ENCODE results near the gene CCDC66. TPM values are rescaled to one million over a fixed set of nuclear protein-coding genes. Genes with fewer than 3 reads are reported as not detected.

CCDC66 gene
- total RNA-seq, result 15.6 and 18.4 TPM in 2 replicates

DNA sequence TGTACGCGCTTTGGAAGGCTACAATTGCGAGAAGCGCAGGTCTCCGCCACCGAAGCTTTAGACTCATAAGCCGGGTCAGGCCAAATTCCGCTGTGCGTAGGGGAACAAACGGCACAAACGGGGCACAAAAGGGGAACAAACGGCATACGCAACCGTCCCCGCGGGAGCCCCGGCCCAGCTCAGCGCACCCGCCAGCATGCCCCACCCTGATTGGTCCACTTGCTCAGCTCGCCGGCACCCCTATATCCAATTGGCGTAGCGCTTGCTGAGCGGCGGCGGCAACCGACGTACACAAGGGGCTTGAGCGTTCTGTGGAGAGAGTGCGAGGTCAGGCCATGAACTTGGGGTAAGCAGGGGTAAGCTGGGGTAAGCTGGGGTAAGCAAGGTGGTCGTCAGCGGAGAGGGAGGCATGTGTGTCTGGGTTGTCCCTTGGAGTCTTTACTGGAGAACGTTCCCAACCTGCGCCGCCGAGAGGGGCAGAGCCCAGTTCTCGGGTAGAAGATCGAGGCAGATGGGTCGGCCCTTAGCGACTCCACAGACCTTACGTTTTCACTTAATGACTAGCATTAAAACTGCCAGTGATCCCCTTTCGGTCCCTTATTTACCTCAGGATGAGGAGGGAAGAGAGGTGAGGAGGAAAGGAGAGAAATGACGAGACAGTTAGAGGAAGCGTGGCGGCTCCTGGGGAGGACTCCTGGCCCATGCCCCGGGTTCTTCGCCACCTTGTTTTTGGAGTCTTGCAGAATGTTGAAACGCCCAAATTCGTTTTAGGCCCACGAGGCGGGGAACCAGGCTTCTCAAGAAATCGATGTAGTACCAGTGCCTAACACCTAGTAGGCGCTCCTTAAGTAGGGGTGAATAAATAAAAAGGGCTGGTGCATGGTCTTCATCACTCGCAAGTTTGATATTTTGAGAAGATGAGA is at the start of gene CCDC66:
TSS of gene CCDC66 (plus strand) at position 268 of the 923 bp plus-strand sequence. CDS start at position 336, 68 bp downstream.

Other genes with a start within 250 kb of the CCDC66 start
- 1.9 and 3.0 TPM in 2 replicates for gene ERC2, start 88.7 kb upstream of the CCDC66 start, total RNA-seq
- 52.3 and 55.5 TPM in 2 replicates for gene TASOR, start 126.1 kb downstream of the CCDC66 start, total RNA-seq
- 2.6 and 9.3 TPM in 2 replicates for gene ARHGEF3, start 244.8 kb downstream of the CCDC66 start, total RNA-seq